Esophagus muscularis mucosa (tissue), 3 donors: ENCODE data around the gene DNAH2.

Experiments
- EP300 ChIP-seq: sonication (generic); formaldehyde crosslinking; IDR thresholded peaks from one replicate; pipeline ENCODE4 v1.6.1; 2017; ENCODE audit warnings: antibody characterized with exemption
- TF ChIP-seq, protein P1 (sequence below), 3 experiments: fragments of 200-600 bp in 2 of 3; fragments of 450-650 bp in 1 of 3; sonication (generic) in 2 of 3; IDR thresholded peaks; one replicate each; pipeline ENCODE4 v1.5.1; 2017 to 2019; ENCODE audit warnings: antibody characterized with exemption in 3 of 3, mild to moderate bottlenecking in 2 of 3, moderate library complexity in 1 of 3

DNA sequence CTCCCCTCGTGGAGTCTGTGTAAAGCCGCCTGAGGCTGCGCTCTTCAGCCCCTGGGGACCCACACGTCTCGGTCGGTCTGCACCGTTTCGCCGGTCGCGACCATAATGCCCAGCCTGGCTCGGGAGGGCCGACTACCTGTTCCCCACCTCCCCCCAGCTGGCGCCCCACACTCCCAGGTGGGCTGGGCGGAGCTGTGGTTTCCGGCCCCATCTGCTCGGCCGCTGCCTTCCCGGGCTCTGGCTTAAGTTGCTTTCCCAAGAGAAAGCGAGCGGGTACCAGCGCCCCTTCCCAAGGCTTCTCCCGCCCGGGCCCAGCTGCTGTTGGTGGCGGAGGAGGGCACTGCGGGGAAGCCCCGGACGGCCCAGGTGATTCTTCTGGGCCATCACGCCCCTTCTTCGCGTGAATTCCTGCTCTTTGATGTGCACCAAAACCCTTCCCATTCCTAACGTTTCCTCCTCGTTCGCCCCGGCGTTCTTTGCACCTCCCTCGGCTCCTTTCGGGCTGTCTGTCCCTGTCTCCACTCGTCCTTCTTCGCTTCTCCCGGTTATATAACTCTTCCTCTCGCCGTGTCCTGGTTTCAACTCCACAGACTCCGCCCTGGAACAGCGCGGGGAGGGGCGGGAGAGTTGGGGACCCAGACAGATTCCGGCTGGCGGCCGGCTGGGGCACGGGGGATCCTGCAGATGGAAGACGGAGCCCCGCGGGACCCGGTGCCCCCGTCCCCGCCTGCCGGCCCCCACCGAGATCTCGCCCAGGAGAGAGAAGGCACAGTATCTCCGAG lies 118.5 kb downstream of the DNAH2 start:
- TF ChIP-seq, protein P1, sequence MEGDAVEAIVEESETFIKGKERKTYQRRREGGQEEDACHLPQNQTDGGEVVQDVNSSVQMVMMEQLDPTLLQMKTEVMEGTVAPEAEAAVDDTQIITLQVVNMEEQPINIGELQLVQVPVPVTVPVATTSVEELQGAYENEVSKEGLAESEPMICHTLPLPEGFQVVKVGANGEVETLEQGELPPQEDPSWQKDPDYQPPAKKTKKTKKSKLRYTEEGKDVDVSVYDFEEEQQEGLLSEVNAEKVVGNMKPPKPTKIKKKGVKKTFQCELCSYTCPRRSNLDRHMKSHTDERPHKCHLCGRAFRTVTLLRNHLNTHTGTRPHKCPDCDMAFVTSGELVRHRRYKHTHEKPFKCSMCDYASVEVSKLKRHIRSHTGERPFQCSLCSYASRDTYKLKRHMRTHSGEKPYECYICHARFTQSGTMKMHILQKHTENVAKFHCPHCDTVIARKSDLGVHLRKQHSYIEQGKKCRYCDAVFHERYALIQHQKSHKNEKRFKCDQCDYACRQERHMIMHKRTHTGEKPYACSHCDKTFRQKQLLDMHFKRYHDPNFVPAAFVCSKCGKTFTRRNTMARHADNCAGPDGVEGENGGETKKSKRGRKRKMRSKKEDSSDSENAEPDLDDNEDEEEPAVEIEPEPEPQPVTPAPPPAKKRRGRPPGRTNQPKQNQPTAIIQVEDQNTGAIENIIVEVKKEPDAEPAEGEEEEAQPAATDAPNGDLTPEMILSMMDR (IDR thresholded peaks at IDR 0.05), result no peak
- TF ChIP-seq EP300, result no peak
